ENCODE results near the gene HPSE.

DNA sequence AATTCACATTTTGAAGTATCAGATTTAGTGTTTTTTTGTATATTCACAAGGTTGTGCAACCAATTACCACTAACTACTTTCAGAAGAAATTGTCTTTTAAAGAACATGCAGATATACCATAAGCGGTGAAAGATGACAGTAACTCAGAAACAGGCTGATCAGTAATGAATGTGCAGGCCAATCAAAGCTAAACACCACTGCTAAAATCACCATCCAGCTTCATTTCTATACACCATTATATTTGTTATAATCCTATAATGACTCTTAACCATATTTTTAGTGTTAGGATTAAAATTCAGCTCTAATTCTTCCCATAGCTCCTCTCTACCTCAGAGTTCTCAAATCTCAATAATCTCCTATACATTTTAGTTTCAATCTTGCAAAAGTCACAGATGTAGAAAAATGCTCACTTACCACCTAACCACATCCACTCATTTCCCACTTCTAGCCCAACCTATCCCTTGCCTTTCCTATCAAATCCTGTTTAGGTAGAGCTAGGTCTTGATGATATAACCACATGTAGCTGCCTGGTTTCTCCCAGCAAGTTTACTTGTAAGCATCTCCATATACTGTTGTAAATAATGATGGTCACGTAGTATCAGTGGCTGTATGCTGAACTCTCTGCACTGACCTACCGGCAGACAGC, 66.7 kb downstream of the HPSE start:
- TF ChIP-seq ZNF384 (IDR thresholded peaks at IDR 0.05) (no peak), FOXA1 (IDR thresholded peaks at IDR 0.05) (no peak), ELF4 (IDR thresholded peaks at IDR 0.05) (no peak)
